Measurements from ENCODE around the gene GNA15. TPM values are rescaled to one million over a fixed set of nuclear protein-coding genes. Genes with fewer than 3 reads are reported as not detected.

GNA15 gene
- total and polyA plus RNA-seq, 10 donors = 3.8 to 24.9 (median 12.5) TPM

DNA sequence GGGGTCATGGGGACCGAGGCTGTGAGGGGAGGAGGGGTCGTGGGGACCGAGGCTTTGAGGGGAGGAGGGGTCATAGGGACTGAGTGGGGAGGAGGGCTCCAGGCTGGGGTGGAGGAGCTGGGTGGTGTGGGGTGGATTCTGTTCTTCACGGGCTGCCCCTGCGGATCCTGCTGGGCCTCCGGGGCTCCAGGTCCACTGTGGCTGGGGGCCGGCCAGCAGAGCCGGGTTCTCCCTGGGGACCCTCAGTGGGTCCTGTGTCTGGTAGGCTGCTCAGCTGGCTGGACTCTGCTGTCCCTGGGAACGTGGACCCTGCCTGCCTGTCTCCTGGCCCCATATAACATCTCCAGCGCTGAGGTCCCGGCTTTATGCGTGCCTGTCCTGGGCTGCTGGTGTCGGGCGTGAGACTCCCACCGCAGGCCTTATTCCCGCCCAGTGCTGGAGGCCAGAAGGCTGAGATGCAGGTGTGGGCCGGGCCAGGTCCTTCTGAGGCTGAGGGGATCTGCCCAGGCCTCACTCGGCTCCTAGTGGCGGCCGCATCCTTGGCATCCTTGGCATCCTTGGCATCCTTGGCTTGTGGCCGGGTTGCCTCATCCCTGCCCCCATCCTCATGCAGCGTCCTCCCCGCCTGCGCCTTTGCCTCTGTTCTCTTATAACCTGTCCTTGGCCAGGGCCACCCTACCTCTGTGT is 19.8 kb upstream of the GNA15 start:
- Histone ChIP-seq H3K36me3 (peaks cover 0 to 91% (median 11%) of the 10 kb centered on the region in 6 donors), H3K4me3 (no peak overlapping the region), H3K4me1 (no peaks in the 10 kb centered on the region), H3K27ac (no peak overlapping the region), H3K27me3 (replicated peaks in 1 of 7) (no peaks in the 10 kb centered on the region), H3K9me3 (no peaks in the 10 kb centered on the region)
- intact Hi-C loops (cut with DNase I; ENCODE audit: low total_unique reads) = no loop called here
- TF ChIP-seq, protein P1, sequence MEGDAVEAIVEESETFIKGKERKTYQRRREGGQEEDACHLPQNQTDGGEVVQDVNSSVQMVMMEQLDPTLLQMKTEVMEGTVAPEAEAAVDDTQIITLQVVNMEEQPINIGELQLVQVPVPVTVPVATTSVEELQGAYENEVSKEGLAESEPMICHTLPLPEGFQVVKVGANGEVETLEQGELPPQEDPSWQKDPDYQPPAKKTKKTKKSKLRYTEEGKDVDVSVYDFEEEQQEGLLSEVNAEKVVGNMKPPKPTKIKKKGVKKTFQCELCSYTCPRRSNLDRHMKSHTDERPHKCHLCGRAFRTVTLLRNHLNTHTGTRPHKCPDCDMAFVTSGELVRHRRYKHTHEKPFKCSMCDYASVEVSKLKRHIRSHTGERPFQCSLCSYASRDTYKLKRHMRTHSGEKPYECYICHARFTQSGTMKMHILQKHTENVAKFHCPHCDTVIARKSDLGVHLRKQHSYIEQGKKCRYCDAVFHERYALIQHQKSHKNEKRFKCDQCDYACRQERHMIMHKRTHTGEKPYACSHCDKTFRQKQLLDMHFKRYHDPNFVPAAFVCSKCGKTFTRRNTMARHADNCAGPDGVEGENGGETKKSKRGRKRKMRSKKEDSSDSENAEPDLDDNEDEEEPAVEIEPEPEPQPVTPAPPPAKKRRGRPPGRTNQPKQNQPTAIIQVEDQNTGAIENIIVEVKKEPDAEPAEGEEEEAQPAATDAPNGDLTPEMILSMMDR (IDR thresholded peaks at IDR 0.05 in 8 of 11, conservative IDR thresholded peaks at IDR 0.05 in 3 of 11) = no peak
- no peak for TF ChIP-seq POLR2A (IDR thresholded peaks at IDR 0.05)
- peak in 1 of 3 donors; percentile 5 for TF ChIP-seq POLR2AphosphoS5 (IDR thresholded peaks at IDR 0.05)
- DNase-seq = no peak
- WGBS, 5 donors = 86 to 91% (median 89%) methylated on average over 11 to 24 of the region's 24 CpGs

DNA sequence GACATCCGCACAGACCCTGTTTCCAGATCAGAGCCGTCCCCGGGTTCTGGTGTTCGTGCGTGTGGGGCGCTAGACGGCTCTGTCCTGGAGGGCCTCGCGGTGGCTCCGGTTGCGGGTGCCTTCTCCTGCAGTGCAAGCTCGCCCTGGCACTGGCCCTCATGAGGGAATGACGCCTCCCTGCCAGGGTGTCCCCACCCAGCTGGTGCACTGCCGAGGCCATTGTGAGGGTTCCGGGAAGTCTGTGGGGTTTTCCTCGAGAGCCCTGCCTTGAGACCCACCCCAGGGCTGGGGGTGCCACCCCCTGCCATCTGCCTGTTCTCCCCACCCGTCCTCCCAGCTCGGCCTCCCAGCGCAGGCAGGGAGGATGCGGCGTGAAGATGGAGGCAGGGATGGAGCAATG is 19.2 kb upstream of the GNA15 start:
- TF ChIP-seq POLR2A (IDR thresholded peaks at IDR 0.05) = no peak
- TF ChIP-seq, protein P1 (IDR thresholded peaks at IDR 0.05 in 8 of 11, conservative IDR thresholded peaks at IDR 0.05 in 3 of 11) = no peak
- TF ChIP-seq POLR2AphosphoS5 (IDR thresholded peaks at IDR 0.05) = no peak
- no peaks in the 10 kb centered on the region for H3K9me3 ChIP-seq
- H3K4me3 ChIP-seq = no peak overlapping the region
- H3K27ac ChIP-seq = no peak overlapping the region
- intact Hi-C loops (cut with DNase I; ENCODE audit: low total_unique reads) = no loop called here
- H3K4me1 ChIP-seq = no peaks in the 10 kb centered on the region
- peaks cover 0 to 91% (median 13%) of the 10 kb centered on the region in 6 donors for H3K36me3 ChIP-seq
- no peak for DNase-seq
- WGBS, 5 donors = 87 to 93% (median 91%) methylated on average over 20 to 21 of the region's 21 CpGs
- no peaks in the 10 kb centered on the region for H3K27me3 ChIP-seq (replicated peaks in 1 of 7)

DNA sequence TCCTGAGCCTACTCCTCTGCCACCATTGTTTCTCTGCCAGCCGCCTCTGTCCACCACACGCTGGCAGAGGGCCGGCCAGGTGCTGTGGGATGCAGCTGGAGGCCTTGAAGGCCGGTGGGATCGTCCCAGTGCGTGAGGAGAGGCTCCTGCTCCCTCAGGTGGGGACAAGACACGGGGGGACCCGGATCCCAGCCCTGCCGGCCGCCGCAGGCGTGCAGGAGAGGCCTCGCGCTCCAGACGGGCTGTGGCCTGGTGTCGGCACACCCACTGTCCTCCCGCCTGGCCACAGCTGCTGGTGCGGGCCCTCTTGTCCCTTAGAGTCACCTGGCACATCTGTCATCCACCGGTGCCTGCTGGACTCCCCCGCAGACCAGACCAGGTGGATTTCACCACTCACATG is 18.1 kb upstream of the GNA15 start:
- WGBS, 5 donors = 88 to 100% (median 92%) methylated on average over 2 to 20 of the region's 20 CpGs
- DNase-seq = no peak
- H3K36me3 ChIP-seq = peaks cover 0 to 97% (median 13%) of the 10 kb centered on the region in 6 donors

More for the DNA sequence above, 18.1 kb upstream of the GNA15 start:
- no peak overlapping the region for H3K4me3 ChIP-seq
- TF ChIP-seq, protein P1 (IDR thresholded peaks at IDR 0.05 in 8 of 11, conservative IDR thresholded peaks at IDR 0.05 in 3 of 11) = no peak
- no peak for TF ChIP-seq POLR2AphosphoS5 (IDR thresholded peaks at IDR 0.05)
- H3K4me1 ChIP-seq = peaks cover 0 to 5% (median under 1%) of the 10 kb centered on the region in 6 donors
- no peaks in the 10 kb centered on the region for H3K27me3 ChIP-seq (replicated peaks in 1 of 7)
- intact Hi-C loops (cut with DNase I; ENCODE audit: low total_unique reads) = no loop called here
- H3K9me3 ChIP-seq = no peaks in the 10 kb centered on the region
- no peak overlapping the region for H3K27ac ChIP-seq

All from spleen (tissue), 11 donors.